GM12872 (cell line): ENCODE data around the gene IGSF23.

Experiments
- CTCF ChIP-seq: IDR thresholded peaks from 3 replicates; pipeline ENCODE4 v1.5.1; 2011; ENCODE audit warnings: low read depth, mild to moderate bottlenecking, low read length, moderate library complexity; ENCODE audit not compliant: insufficient read depth

The IGSF23 gene

GRCh38 chr19:44668985-44669764 lies 55.8 kb downstream of the IGSF23 start:
- no peak for TF ChIP-seq CTCF

DNA sequence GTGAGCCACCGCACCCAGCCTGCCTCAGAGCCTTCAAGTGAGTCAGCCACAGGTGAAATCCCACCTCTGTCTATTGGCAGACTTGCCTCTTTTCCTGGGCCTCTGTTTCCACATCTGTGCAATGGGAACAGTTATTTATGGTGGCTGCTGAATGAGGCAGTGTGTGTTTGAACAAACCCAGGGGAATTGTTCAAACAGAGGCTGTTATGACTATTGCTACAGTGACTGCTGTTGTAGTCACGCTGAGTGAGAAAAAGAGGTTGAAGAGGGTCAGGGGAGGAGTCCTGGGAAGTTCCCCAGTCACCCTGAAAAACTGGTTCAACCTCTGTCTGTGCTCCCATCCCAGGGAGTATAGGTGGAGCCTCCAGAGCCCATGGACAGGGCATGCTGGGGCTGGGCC lies 58.0 kb downstream of the IGSF23 start, which contains the start of gene CEACAM19:
Gene CEACAM19 (plus strand): TSS at position 83 of the 400 bp plus-strand sequence. CDS start 450 bp downstream, outside the sequence.
- no peak for TF ChIP-seq CTCF

DNA sequence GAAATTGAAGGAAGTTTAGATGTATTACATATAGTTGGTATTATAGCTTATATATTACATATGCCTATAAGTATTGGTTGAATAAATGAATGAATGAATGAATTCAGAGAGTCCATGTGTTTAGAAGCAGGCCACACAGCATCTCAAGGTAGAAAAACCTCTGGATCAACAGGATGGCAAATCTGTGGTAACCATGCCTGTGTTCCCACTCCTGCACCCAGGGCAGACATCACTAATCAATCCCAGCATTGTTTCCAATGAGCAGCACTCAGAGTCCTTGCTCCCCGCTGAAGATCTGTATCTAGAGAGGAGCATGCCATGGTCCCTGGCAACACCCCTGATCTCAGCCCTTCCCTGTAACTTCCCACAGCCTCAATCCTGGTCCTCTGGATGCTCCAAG lies 58.9 kb downstream of the IGSF23 start:
- no peak for TF ChIP-seq CTCF

DNA sequence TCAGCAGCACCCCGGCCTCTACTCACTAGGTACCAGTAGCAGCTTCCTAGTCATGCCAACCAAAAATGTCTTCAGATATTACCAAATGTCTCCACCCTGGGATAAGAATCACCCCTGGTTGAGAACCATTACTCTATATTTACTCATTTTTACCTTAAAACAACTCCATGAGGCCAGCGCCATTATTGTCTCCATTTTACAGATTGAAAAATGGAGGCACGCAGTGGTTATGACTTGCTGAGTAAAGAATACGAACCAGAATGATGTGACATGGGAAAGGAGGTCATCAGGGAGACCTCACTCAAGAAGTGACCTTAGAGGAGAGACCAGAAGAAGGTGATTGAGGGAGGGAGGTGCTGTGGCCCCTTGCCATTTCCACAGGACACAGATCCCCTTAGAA lies 60.1 kb downstream of the IGSF23 start:
- no peak for TF ChIP-seq CTCF

GRCh38 chr19:44675521-44675920 lies 62.2 kb downstream of the IGSF23 start:
- no peak for TF ChIP-seq CTCF

- no peak for TF ChIP-seq CTCF
These were observed 63.9 kb downstream of the IGSF23 start for GRCh38 chr19:44677019-44677811.

- no peak for TF ChIP-seq CTCF
These were observed 67.2 kb downstream of the IGSF23 start for GRCh38 chr19:44680536-44680935.
